IMR-90 (cell line): ENCODE data around the gene RSBN1. TPM values are rescaled to one million over a fixed set of nuclear protein-coding genes. Genes with fewer than 3 reads are reported as not detected.

Source experiments
- ATAC-seq: fragments of 200-7000 bp; cut with Tn5 transposase; 2 replicates; pipeline ENCODE4 v1.9.1; 2020; ENCODE audit warnings: low read depth, mild to moderate bottlenecking, moderate library complexity
- BruUV-seq: library from RNA; stranded (reverse); fragments of 400-500 nt; replicated peaks from 2 replicates; lab custom pipeline; 2021; lab: Mats Ljungman, UMichigan
- CTCF ChIA-PET: fragments of 300-600 bp; formaldehyde crosslinking; extraction: SDS; loops from one replicate; lab custom pipeline; 2021; ENCODE audit warnings: antibody characterized with exemption; lab: Yijun Ruan, JAX
- POLR2A ChIA-PET: fragments of 300-600 bp; sonication (Branson Sonifier 250); formaldehyde crosslinking; loops from one replicate; lab custom pipeline; 2022; ENCODE audit warnings: antibody characterized with exemption; ENCODE audit not compliant: unreplicated experiment; lab: Charles Lee
- DNase-seq: peaks from one replicate; pipeline ENCODE4 v3.0.0; 2013
- H2AFZ ChIP-seq: replicated peaks from 2 replicates; pipeline ENCODE3; 2013; ENCODE audit warnings: low read length, mild to moderate bottlenecking; ENCODE audit not compliant: poor library complexity
- H2AK5ac ChIP-seq: 2 replicates; pipeline ENCODE4 v1.6.1; 2013; ENCODE audit warnings: low read depth, low read length, inconsistent platforms
- H2AK9ac ChIP-seq: replicated peaks from 2 replicates; pipeline ENCODE3; 2013; ENCODE audit warnings: mild to moderate bottlenecking, low read depth, low read length, moderate library complexity; ENCODE audit not compliant: poor library complexity
- H2BK120ac ChIP-seq: 2 replicates; pipeline ENCODE4 v1.6.1; 2013; ENCODE audit warnings: low read depth, low read length, inconsistent platforms
- H2BK15ac ChIP-seq: 3 replicates; pipeline ENCODE4 v1.6.1; 2013; ENCODE audit warnings: low read depth, low read length, inconsistent platforms
- H2BK20ac ChIP-seq: 2 replicates; pipeline ENCODE4 v1.6.1; 2013; ENCODE audit warnings: low read depth, mild to moderate bottlenecking, inconsistent platforms, low read length, moderate library complexity
- H2BK5ac ChIP-seq: 2 replicates; pipeline ENCODE4 v1.6.1; 2013; ENCODE audit warnings: mild to moderate bottlenecking, low read depth, low read length, inconsistent platforms; ENCODE audit not compliant: poor library complexity, severe bottlenecking
- H3K14ac ChIP-seq: replicated peaks from 2 replicates; pipeline ENCODE4 v1.6.1; 2013; ENCODE audit warnings: low read depth, low read length, inconsistent platforms
- H3K18ac ChIP-seq: 2 replicates; pipeline ENCODE4 v1.6.1; 2013; ENCODE audit warnings: low read depth, low read length, control low read depth
- H3K23ac ChIP-seq: 2 replicates; pipeline ENCODE4 v1.6.1; 2013; ENCODE audit warnings: low read depth, low read length, inconsistent platforms
- H3K27ac ChIP-seq: 2 replicates; pipeline ENCODE4 v1.5.1; 2013; ENCODE audit warnings: mild to moderate bottlenecking, control low read depth, low read length; ENCODE audit not compliant: insufficient read depth
- H3K27me3 ChIP-seq: 2 replicates; pipeline ENCODE4 v1.6.1; 2013; ENCODE audit warnings: low read length; ENCODE audit not compliant: control insufficient read depth, insufficient read depth
- H3K36me3 ChIP-seq: 2 replicates; pipeline ENCODE4 v1.6.1; 2013; ENCODE audit warnings: low read length, mixed read lengths; ENCODE audit not compliant: control insufficient read depth, insufficient read depth
- H3K4ac ChIP-seq: 2 replicates; pipeline ENCODE4 v1.6.1; 2013; ENCODE audit warnings: low read depth, low read length, inconsistent platforms
- H3K4me1 ChIP-seq: 2 replicates; pipeline ENCODE4 v1.6.1; 2013; ENCODE audit warnings: low read length, mixed read lengths; ENCODE audit not compliant: control insufficient read depth, insufficient read depth
- H3K4me2 ChIP-seq: 2 replicates; pipeline ENCODE4 v1.6.1; 2013; ENCODE audit warnings: low read depth, mild to moderate bottlenecking, control low read depth, low read length, moderate library complexity
- H3K4me3 ChIP-seq: 2 replicates; pipeline ENCODE4 v1.5.1; 2013; ENCODE audit warnings: low read depth, mild to moderate bottlenecking, control low read depth, low read length, moderate library complexity; ENCODE audit not compliant: insufficient read depth
- H3K56ac ChIP-seq: 2 replicates; pipeline ENCODE4 v1.6.1; 2013; ENCODE audit warnings: low read length, inconsistent platforms; ENCODE audit not compliant: insufficient read depth; ENCODE audit errors: extremely low read depth
- H3K79me1 ChIP-seq, 2 experiments: 2 replicates each; pipeline ENCODE4 v1.6.1; 2013; ENCODE audit warnings: low read length in 2 of 2, inconsistent platforms in 1 of 2, low read depth in 1 of 2
- H3K9ac ChIP-seq: 2 replicates; pipeline ENCODE4 v1.6.1; 2013; ENCODE audit warnings: low read depth, low read length, control low read depth
- H3K9me1 ChIP-seq: 2 replicates; pipeline ENCODE4 v1.6.1; 2013; ENCODE audit warnings: low read length, inconsistent platforms; ENCODE audit not compliant: insufficient read depth
- H3K9me3 ChIP-seq: 2 replicates; pipeline ENCODE4 v1.6.1; 2013; ENCODE audit warnings: low read length; ENCODE audit not compliant: control insufficient read depth, insufficient read depth
- H4K20me1 ChIP-seq: 2 replicates; pipeline ENCODE4 v1.6.1; 2013; ENCODE audit warnings: low read length, inconsistent platforms; ENCODE audit not compliant: insufficient read depth
- H4K5ac ChIP-seq: 2 replicates; pipeline ENCODE4 v1.6.1; 2013; ENCODE audit warnings: mild to moderate bottlenecking, low read depth, low read length, control low read depth
- H4K8ac ChIP-seq, 2 experiments: 2 replicates each; pipeline ENCODE4 v1.6.1; 2013; ENCODE audit warnings: low read depth in 2 of 2, low read length in 2 of 2, control low read depth in 1 of 2, inconsistent platforms in 1 of 2
- H4K91ac ChIP-seq: 2 replicates; pipeline ENCODE4 v1.6.1; 2013; ENCODE audit warnings: low read depth, low read length, inconsistent platforms; ENCODE audit not compliant: insufficient read depth
- BHLHE40 ChIP-seq: fragments of 150-350 bp; IDR thresholded peaks from 2 replicates; pipeline ENCODE4 v1.6.1; 2016; ENCODE audit warnings: mild to moderate bottlenecking, low read depth, low read length
- CEBPB ChIP-seq: IDR thresholded peaks from 2 replicates; pipeline ENCODE4 v1.6.1; 2012; ENCODE audit warnings: low read depth, low read length, improper control_type of control experiment
- CHD1 ChIP-seq: IDR thresholded peaks from 2 replicates; pipeline ENCODE4 v1.6.1; 2012; ENCODE audit warnings: low read depth, low read length, improper control_type of control experiment
- FOS ChIP-seq: fragments of 150-350 bp; IDR thresholded peaks from 2 replicates; pipeline ENCODE4 v1.6.1; 2016; ENCODE audit warnings: low read depth, low read length
- MAZ ChIP-seq: IDR thresholded peaks from 2 replicates; pipeline ENCODE4 v1.6.1; 2012; ENCODE audit warnings: low read depth, mild to moderate bottlenecking, low read length, improper control_type of control experiment, moderate library complexity, borderline replicate concordance
- MXI1 ChIP-seq: IDR thresholded peaks from 2 replicates; pipeline ENCODE4 v1.6.1; 2012; ENCODE audit warnings: low read depth, mild to moderate bottlenecking, low read length, moderate library complexity, borderline replicate concordance
- NFE2L2 ChIP-seq: fragments of 150-350 bp; IDR thresholded peaks from 2 replicates; pipeline ENCODE4 v1.6.1; 2016; ENCODE audit warnings: low read depth, mild to moderate bottlenecking, low read length
- RAD21 ChIP-seq: IDR thresholded peaks from 2 replicates; pipeline ENCODE4 v1.6.1; 2012; ENCODE audit warnings: low read length, improper control_type of control experiment
- RFX5 ChIP-seq: IDR thresholded peaks from 2 replicates; pipeline ENCODE4 v1.8.0; 2012; ENCODE audit warnings: low read depth, mild to moderate bottlenecking, low read length, moderate library complexity
- SMC3 ChIP-seq: fragments of 150-350 bp; IDR thresholded peaks from 2 replicates; pipeline ENCODE4 v1.6.1; 2016; ENCODE audit warnings: low read depth, mild to moderate bottlenecking, antibody characterized with exemption, low read length, moderate library complexity
- WGBS, 2 experiments: methylation state at CpG; one replicate each; pipeline versions ENCODE4 v1.1.5 to v1.1.7; 2013; ENCODE audit warnings: missing lambda C conversion rate in 2 of 2; ENCODE audit not compliant: insufficient read length in 1 of 2; ENCODE audit errors: extremely low coverage in 2 of 2; 5-methylcytosine and 5-hydroxymethylcytosine counted together
- dilution Hi-C: fragments of 300-500 bp; cut with HindIII; formaldehyde crosslinking; loops from one replicate; pipeline ENCODE4 v1.14.3; 2018; ENCODE audit warnings: low sequenced_read_pairs; ENCODE audit not compliant: unreplicated experiment
- in situ Hi-C: fragments of 300-500 bp; cut with MboI; formaldehyde crosslinking; loops from 3 replicates; pipeline ENCODE4 v1.14.3; 2019; ENCODE audit warnings: low sequenced_read_pairs, inconsistent platforms, mixed read lengths
- intact Hi-C: fragments of 100-400 bp; cut with micrococcal nuclease; formaldehyde crosslinking; loops from 2 replicates; pipeline ENCODE4 v1.10.0; 2022
- polyA plus RNA-seq, 3 experiments: library from polyadenylated mRNA; depleted of rRNA; stranded (reverse); fragments of >200 nt; gene quantifications; 2 replicates each; pipeline ENCODE4 v1.2.3, GENCODE V29; 2012; ENCODE audit warnings: low replicate concordance in 1 of 3
- total RNA-seq: library from RNA; depleted of rRNA; stranded (reverse); fragments of >200 nt; gene quantifications from 2 replicates; pipeline ENCODE4 v1.2.3, GENCODE V29; 2012
- TF ChIP-seq, protein P1 (sequence below): conservative IDR thresholded peaks from 2 replicates; pipeline ENCODE4 v1.5.1; 2012; ENCODE audit warnings: mild to moderate bottlenecking, low read depth, low read length, improper control_type of control experiment
- TF ChIP-seq, protein P2 (sequence below): fragments of 150-350 bp; IDR thresholded peaks from 2 replicates; pipeline ENCODE4 v1.6.1; 2016; ENCODE audit warnings: low read depth, mild to moderate bottlenecking, low read length, moderate library complexity, borderline replicate concordance
- TF ChIP-seq, protein P3 (sequence below): fragments of 150-350 bp; IDR thresholded peaks from 2 replicates; pipeline ENCODE4 v1.6.1; 2017; ENCODE audit warnings: mild to moderate bottlenecking, antibody characterized with exemption, low read length, low read depth

Gene RSBN1
- total and polyA plus RNA-seq, 2 of the 4 experiments (the other 2 are of a cell fraction), result 5.3 to 11.7 TPM

DNA sequence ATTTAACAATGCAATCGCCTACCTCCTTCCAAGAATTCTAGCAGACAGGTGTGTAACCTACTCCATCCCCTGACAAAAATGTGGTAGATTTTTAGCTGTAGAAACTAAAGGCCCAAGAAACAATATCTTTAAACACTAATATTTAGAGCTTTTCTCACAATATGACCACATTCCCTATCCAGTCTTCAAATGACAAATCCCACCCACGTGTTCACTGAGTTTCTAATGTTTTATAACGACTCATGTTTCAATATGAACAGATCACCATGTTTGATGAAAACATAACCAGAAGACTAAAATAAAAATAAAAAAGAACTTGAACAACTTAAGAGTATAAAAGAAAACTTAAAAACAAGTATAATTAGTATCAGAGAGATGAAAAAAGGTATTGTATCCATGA lies 24.6 kb downstream of the RSBN1 start:
- Histone ChIP-seq H2BK20ac (no peak overlapping the region), H2AFZ (no peak overlapping the region), H3K18ac (no peak overlapping the region), H4K5ac (no peak overlapping the region), H3K9ac (no peak overlapping the region), H4K20me1 (peaks cover 13% of the 10 kb centered on the region; the same call in 1 of the 2 replicates), H3K4me1 (peaks cover 14% of the 10 kb centered on the region), H4K91ac (no peak overlapping the region), H3K9me1 (peaks cover 6% of the 10 kb centered on the region), H2AK9ac (no peak overlapping the region), H2AK5ac (no peak overlapping the region), H2BK120ac (no peak overlapping the region), H2BK15ac (no peak overlapping the region), H3K36me3 (peaks cover 4% of the 10 kb centered on the region), H3K27me3 (no peaks in the 10 kb centered on the region), H2BK5ac (no peak overlapping the region), H3K4me2 (no peak overlapping the region), H3K4me3 (no peak overlapping the region), H3K27ac (no peak overlapping the region), H3K9me3 (no peaks in the 10 kb centered on the region), H3K23ac (no peak overlapping the region; the same call in 1 of the 2 replicates), H3K4ac (no peak overlapping the region), H3K56ac (no peak overlapping the region), H4K8ac (no peak overlapping the region), H3K14ac (no peak overlapping the region), H3K79me1 (peaks cover 50 to 72% of the 10 kb centered on the region in 2 experiments)
- intact Hi-C loops, result no loop called here
- BruUV-seq, result no TSS peak
- dilution Hi-C loops, result no loop called here
- in situ Hi-C loops, result no loop called here
- DNase-seq (peak; percentile 26), ATAC-seq (no peak)
- WGBS, 2 experiments, result no CpG with 5 or more reads among the region's 3 CpGs
- ChIA-PET CTCF (interaction anchor here (0.7 kb wide), 1 partner anchor 745 kb away, joined by 3 read pairs; no protein-coding TSS in a partner anchor), POLR2A (no interaction called here)
- no peak for TF ChIP-seq RAD21
- TF ChIP-seq BHLHE40, result no peak
- no peak for TF ChIP-seq NFE2L2
- TF ChIP-seq RFX5, result no peak
- TF ChIP-seq CEBPB, result no peak
- no peak for TF ChIP-seq FOS
- no peak for TF ChIP-seq MXI1
- TF ChIP-seq, protein P1, sequence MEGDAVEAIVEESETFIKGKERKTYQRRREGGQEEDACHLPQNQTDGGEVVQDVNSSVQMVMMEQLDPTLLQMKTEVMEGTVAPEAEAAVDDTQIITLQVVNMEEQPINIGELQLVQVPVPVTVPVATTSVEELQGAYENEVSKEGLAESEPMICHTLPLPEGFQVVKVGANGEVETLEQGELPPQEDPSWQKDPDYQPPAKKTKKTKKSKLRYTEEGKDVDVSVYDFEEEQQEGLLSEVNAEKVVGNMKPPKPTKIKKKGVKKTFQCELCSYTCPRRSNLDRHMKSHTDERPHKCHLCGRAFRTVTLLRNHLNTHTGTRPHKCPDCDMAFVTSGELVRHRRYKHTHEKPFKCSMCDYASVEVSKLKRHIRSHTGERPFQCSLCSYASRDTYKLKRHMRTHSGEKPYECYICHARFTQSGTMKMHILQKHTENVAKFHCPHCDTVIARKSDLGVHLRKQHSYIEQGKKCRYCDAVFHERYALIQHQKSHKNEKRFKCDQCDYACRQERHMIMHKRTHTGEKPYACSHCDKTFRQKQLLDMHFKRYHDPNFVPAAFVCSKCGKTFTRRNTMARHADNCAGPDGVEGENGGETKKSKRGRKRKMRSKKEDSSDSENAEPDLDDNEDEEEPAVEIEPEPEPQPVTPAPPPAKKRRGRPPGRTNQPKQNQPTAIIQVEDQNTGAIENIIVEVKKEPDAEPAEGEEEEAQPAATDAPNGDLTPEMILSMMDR, result no peak
- no peak for TF ChIP-seq SMC3
- TF ChIP-seq MAZ, result no peak
- no peak for TF ChIP-seq CHD1
- TF ChIP-seq, protein P2, sequence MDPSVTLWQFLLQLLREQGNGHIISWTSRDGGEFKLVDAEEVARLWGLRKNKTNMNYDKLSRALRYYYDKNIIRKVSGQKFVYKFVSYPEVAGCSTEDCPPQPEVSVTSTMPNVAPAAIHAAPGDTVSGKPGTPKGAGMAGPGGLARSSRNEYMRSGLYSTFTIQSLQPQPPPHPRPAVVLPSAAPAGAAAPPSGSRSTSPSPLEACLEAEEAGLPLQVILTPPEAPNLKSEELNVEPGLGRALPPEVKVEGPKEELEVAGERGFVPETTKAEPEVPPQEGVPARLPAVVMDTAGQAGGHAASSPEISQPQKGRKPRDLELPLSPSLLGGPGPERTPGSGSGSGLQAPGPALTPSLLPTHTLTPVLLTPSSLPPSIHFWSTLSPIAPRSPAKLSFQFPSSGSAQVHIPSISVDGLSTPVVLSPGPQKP, result no peak
- TF ChIP-seq, protein P3, sequence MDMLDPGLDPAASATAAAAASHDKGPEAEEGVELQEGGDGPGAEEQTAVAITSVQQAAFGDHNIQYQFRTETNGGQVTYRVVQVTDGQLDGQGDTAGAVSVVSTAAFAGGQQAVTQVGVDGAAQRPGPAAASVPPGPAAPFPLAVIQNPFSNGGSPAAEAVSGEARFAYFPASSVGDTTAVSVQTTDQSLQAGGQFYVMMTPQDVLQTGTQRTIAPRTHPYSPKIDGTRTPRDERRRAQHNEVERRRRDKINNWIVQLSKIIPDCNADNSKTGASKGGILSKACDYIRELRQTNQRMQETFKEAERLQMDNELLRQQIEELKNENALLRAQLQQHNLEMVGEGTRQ, result no peak
